Neural cell (in vitro differentiated cells): Measurements from ENCODE around the gene MT1H. TPM values are rescaled to one million over a fixed set of nuclear protein-coding genes. Genes with fewer than 3 reads are reported as not detected.
A peak's percentile ranks its signal among the peaks of the same experiment; 100 is the strongest.

Source experiments
- H2AFZ ChIP-seq: fragments of 200-600, 300-800 bp; sonication (generic), shearing (Covaris generic); 2 replicates; pipeline ENCODE4 v1.6.0; 2014; ENCODE audit warnings: low read depth, mild to moderate bottlenecking, antibody characterized with exemption, low read length, moderate library complexity
- H3F3A ChIP-seq: fragments of 200-600 bp; shearing (Covaris generic); 2 replicates; pipeline ENCODE4 v1.6.1; 2016; ENCODE audit warnings: mild to moderate bottlenecking, moderate library complexity, mixed read lengths, antibody characterized with exemption, low read length; ENCODE audit not compliant: insufficient read depth, poor library complexity, severe bottlenecking
- H3K27ac ChIP-seq: fragments of 200-600, 300-800 bp; sonication (generic), shearing (Covaris generic); 2 replicates; pipeline ENCODE4 v1.5.1; 2014; ENCODE audit warnings: mild to moderate bottlenecking, low read length, moderate library complexity
- H3K27me3 ChIP-seq: fragments of 300-800, 200-600 bp; sonication (generic), shearing (Covaris generic); 2 replicates; pipeline ENCODE4 v1.6.0; 2014; ENCODE audit warnings: mild to moderate bottlenecking, low read depth, low read length, moderate library complexity; ENCODE audit not compliant: insufficient read depth
- H3K36me3 ChIP-seq: fragments of 300-800, 200-600 bp; sonication (generic), shearing (Covaris generic); 2 replicates; pipeline ENCODE4 v1.5.1; 2014; ENCODE audit warnings: mild to moderate bottlenecking, antibody characterized with exemption, low read length, moderate library complexity; ENCODE audit not compliant: insufficient read depth
- H3K4me2 ChIP-seq: fragments of 300-800, 200-600 bp; sonication (generic), shearing (Covaris generic); 2 replicates; pipeline ENCODE4 v1.6.0; 2014; ENCODE audit warnings: mild to moderate bottlenecking, low read length
- H3K4me3 ChIP-seq: fragments of 300-800, 200-600 bp; sonication (generic), shearing (Covaris generic); 2 replicates; pipeline ENCODE4 v1.5.1; 2014; ENCODE audit warnings: mild to moderate bottlenecking, low read length, moderate library complexity
- H3K79me2 ChIP-seq: fragments of 200-600 bp; shearing (Covaris generic); replicated peaks from 2 replicates; pipeline ENCODE4 v1.6.0; 2014; ENCODE audit warnings: mild to moderate bottlenecking, low read length, moderate library complexity; ENCODE audit not compliant: insufficient read depth
- H3K9ac ChIP-seq: fragments of 300-800, 200-600 bp; sonication (generic), shearing (Covaris generic); 2 replicates; pipeline ENCODE4 v1.6.1; 2016; ENCODE audit warnings: mild to moderate bottlenecking, low read length, mixed read lengths
- H3K9me2 ChIP-seq: fragments of 200-600 bp; shearing (Covaris generic); 2 replicates; pipeline ENCODE4 v1.6.1; 2016; ENCODE audit warnings: mild to moderate bottlenecking, low read length, mixed read lengths; ENCODE audit not compliant: insufficient read depth
- H3K9me3 ChIP-seq: fragments of 200-600, 300-800 bp; sonication (generic), shearing (Covaris generic); 2 replicates; pipeline ENCODE4 v1.6.1; 2016; ENCODE audit warnings: mild to moderate bottlenecking, mixed run types, low read length, moderate library complexity, mixed read lengths
- H4K20me1 ChIP-seq: fragments of 200-600 bp; shearing (Covaris generic); 2 replicates; pipeline ENCODE4 v1.6.1; 2016; ENCODE audit warnings: mild to moderate bottlenecking, mixed run types; ENCODE audit not compliant: insufficient read depth
- EP300 ChIP-seq: fragments of 450-650 bp; conservative IDR thresholded peaks from 2 replicates; pipeline ENCODE4 v1.6.1; 2014; ENCODE audit warnings: antibody characterized with exemption, mild to moderate bottlenecking, moderate library complexity; ENCODE audit not compliant: poor library complexity, severe bottlenecking
- EZH2 ChIP-seq: fragments of 200-600, 300-800 bp; shearing (Covaris generic), sonication (generic); IDR thresholded peaks from 2 replicates; pipeline ENCODE4 v1.6.1; 2014; ENCODE audit warnings: antibody characterized with exemption, low read length, borderline replicate concordance, mild to moderate bottlenecking; ENCODE audit not compliant: insufficient read depth, poor library complexity, severe bottlenecking
- MXI1 ChIP-seq: fragments of 450-650 bp; conservative IDR thresholded peaks from 2 replicates; pipeline ENCODE4 v1.6.1; 2014; ENCODE audit warnings: antibody characterized with exemption, mild to moderate bottlenecking; ENCODE audit not compliant: poor library complexity, severe bottlenecking
- POLR2AphosphoS5 ChIP-seq: IDR thresholded peaks from 2 replicates; pipeline ENCODE4 v1.6.1; 2012
- RAD21 ChIP-seq: fragments of 450-650 bp; conservative IDR thresholded peaks from 2 replicates; pipeline ENCODE4 v1.6.1; 2014; ENCODE audit warnings: antibody characterized with exemption, mild to moderate bottlenecking, moderate library complexity
- SMC3 ChIP-seq: fragments of 450-650 bp; conservative IDR thresholded peaks from 2 replicates; pipeline ENCODE4 v1.6.1; 2014; ENCODE audit warnings: antibody characterized with exemption, mild to moderate bottlenecking, moderate library complexity; ENCODE audit not compliant: poor library complexity
- TAF1 ChIP-seq: IDR thresholded peaks from 2 replicates; pipeline ENCODE4 v1.6.1; 2012; ENCODE audit warnings: low read depth
- polyA plus RNA-seq: library from polyadenylated mRNA; depleted of rRNA; stranded (reverse); fragments of >200 nt; gene quantifications from 2 replicates; pipeline ENCODE4 v1.2.3, GENCODE V29; 2014
- TF ChIP-seq, protein P1 (sequence below): fragments of 450-650 bp; IDR thresholded peaks from 2 replicates; pipeline ENCODE4 v1.5.1; 2014; ENCODE audit warnings: antibody characterized with exemption, mild to moderate bottlenecking, moderate library complexity; ENCODE audit not compliant: poor library complexity, severe bottlenecking
- TF ChIP-seq, protein P2 (sequence below): IDR thresholded peaks from 2 replicates; pipeline ENCODE4 v1.6.1; 2012; ENCODE audit warnings: borderline replicate concordance

The MT1H gene
- polyA plus RNA-seq, 1 donor from 2014 or later = not detected

DNA sequence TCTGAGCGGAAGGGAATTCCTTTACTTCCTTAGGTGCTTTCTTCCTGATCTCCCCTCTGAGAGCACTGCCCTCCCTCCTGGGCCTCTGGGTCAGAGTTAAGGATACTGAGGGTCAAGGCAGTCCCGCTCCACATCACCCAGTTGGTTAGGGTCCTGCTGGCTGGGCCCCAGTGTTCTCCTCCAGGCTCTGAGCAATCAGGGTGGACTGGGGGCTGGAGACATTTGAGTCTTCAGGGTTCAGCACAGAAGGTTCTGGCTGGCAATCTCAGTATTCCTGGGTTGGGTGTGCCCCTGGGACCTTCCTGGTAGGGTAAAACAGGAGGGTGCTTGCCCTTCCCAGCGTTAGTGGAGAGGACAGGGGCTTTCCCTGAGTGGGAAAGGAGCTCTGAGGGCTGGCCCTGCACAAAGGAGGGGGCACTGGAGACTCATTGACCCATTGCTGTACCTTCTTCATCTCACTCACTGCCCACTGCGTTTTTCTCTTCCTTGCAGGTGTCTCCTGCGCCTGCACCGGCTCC lies 36.7 kb upstream of the MT1H start:
- TF ChIP-seq, protein P1, sequence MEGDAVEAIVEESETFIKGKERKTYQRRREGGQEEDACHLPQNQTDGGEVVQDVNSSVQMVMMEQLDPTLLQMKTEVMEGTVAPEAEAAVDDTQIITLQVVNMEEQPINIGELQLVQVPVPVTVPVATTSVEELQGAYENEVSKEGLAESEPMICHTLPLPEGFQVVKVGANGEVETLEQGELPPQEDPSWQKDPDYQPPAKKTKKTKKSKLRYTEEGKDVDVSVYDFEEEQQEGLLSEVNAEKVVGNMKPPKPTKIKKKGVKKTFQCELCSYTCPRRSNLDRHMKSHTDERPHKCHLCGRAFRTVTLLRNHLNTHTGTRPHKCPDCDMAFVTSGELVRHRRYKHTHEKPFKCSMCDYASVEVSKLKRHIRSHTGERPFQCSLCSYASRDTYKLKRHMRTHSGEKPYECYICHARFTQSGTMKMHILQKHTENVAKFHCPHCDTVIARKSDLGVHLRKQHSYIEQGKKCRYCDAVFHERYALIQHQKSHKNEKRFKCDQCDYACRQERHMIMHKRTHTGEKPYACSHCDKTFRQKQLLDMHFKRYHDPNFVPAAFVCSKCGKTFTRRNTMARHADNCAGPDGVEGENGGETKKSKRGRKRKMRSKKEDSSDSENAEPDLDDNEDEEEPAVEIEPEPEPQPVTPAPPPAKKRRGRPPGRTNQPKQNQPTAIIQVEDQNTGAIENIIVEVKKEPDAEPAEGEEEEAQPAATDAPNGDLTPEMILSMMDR = no peak
- TF ChIP-seq MXI1 (no peak), EZH2 (no peak), TAF1 (no peak), EP300 (no peak), POLR2AphosphoS5 (no peak), RAD21 (no peak), SMC3 (no peak)
- TF ChIP-seq, protein P2, sequence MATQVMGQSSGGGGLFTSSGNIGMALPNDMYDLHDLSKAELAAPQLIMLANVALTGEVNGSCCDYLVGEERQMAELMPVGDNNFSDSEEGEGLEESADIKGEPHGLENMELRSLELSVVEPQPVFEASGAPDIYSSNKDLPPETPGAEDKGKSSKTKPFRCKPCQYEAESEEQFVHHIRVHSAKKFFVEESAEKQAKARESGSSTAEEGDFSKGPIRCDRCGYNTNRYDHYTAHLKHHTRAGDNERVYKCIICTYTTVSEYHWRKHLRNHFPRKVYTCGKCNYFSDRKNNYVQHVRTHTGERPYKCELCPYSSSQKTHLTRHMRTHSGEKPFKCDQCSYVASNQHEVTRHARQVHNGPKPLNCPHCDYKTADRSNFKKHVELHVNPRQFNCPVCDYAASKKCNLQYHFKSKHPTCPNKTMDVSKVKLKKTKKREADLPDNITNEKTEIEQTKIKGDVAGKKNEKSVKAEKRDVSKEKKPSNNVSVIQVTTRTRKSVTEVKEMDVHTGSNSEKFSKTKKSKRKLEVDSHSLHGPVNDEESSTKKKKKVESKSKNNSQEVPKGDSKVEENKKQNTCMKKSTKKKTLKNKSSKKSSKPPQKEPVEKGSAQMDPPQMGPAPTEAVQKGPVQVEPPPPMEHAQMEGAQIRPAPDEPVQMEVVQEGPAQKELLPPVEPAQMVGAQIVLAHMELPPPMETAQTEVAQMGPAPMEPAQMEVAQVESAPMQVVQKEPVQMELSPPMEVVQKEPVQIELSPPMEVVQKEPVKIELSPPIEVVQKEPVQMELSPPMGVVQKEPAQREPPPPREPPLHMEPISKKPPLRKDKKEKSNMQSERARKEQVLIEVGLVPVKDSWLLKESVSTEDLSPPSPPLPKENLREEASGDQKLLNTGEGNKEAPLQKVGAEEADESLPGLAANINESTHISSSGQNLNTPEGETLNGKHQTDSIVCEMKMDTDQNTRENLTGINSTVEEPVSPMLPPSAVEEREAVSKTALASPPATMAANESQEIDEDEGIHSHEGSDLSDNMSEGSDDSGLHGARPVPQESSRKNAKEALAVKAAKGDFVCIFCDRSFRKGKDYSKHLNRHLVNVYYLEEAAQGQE = no peak
- H3K9me3 ChIP-seq = no peaks in the 10 kb centered on the region
- H3K4me2 ChIP-seq = no peak overlapping the region
- H3K27me3 ChIP-seq = peaks cover 99% of the 10 kb centered on the region
- no peaks in the 10 kb centered on the region for H4K20me1 ChIP-seq
- no peak overlapping the region for H2AFZ ChIP-seq
- no peaks in the 10 kb centered on the region for H3F3A ChIP-seq
- H3K79me2 ChIP-seq = no peaks in the 10 kb centered on the region
- H3K36me3 ChIP-seq = no peaks in the 10 kb centered on the region
- H3K4me3 ChIP-seq = peak overlapping the region; percentile 59
- H3K27ac ChIP-seq = no peak overlapping the region
- H3K9me2 ChIP-seq = no peaks in the 10 kb centered on the region
- H3K9ac ChIP-seq = no peak overlapping the region

DNA sequence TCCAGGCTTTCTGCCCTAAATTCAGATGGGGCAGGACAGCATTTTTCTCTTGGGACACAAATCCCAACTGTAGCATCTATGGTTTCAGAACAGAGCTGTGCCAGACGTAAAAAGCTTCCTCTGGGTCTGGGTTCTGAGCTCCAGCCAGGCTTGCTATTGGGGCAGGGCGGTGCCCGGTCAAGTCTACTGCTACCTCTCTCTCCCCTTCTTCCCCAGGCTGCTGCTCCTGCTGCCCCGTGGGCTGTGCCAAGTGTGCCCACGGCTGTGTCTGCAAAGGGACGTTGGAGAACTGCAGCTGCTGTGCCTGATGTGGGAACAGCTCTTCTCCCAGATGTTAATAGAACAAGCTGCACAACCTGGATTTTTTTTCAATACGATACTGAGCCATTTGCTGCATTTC lies 36.1 kb upstream of the MT1H start:
- Histone ChIP-seq H3K27ac (no peak overlapping the region), H3K79me2 (no peaks in the 10 kb centered on the region), H3K27me3 (peaks cover 100% of the 10 kb centered on the region), H3K9ac (no peak overlapping the region), H3K4me3 (no peak overlapping the region), H3K9me2 (no peaks in the 10 kb centered on the region), H3K9me3 (no peaks in the 10 kb centered on the region), H2AFZ (no peak overlapping the region), H3K4me2 (no peak overlapping the region), H3K36me3 (no peaks in the 10 kb centered on the region), H3F3A (no peaks in the 10 kb centered on the region), H4K20me1 (no peaks in the 10 kb centered on the region)
- TF ChIP-seq RAD21 (no peak), EP300 (no peak)
